Trophoblast cell (in vitro differentiated cells and primary cell): Measurements from ENCODE around the gene UBAC2.

Experiments used
- DNase-seq, 2 donors: peaks; one replicate each; pipeline ENCODE4 v3.0.0-alpha.2; 2016
- H2AFZ ChIP-seq: 2 replicates; pipeline ENCODE4 v1.6.1; 2013; ENCODE audit warnings: low read length, moderate library complexity, mild to moderate bottlenecking; ENCODE audit not compliant: insufficient read depth, poor library complexity
- H2AK5ac ChIP-seq: 2 replicates; pipeline ENCODE4 v1.6.1; 2013; ENCODE audit warnings: mild to moderate bottlenecking, low read length
- H2BK120ac ChIP-seq: 2 replicates; pipeline ENCODE4 v1.6.1; 2013; ENCODE audit warnings: low read length, mild to moderate bottlenecking, moderate library complexity; ENCODE audit not compliant: insufficient read depth, poor library complexity
- H2BK12ac ChIP-seq: 2 replicates; pipeline ENCODE4 v1.6.1; 2013; ENCODE audit warnings: mild to moderate bottlenecking, low read length, moderate library complexity
- H2BK5ac ChIP-seq: 2 replicates; pipeline ENCODE4 v1.6.1; 2013; ENCODE audit warnings: low read length, low read depth, moderate library complexity, mild to moderate bottlenecking; ENCODE audit not compliant: poor library complexity
- H3K14ac ChIP-seq: 2 replicates; pipeline ENCODE4 v1.6.1; 2013; ENCODE audit warnings: mild to moderate bottlenecking, low read length
- H3K18ac ChIP-seq: 2 replicates; pipeline ENCODE4 v1.6.1; 2013; ENCODE audit warnings: mild to moderate bottlenecking, low read length
- H3K23ac ChIP-seq: 2 replicates; pipeline ENCODE4 v1.6.1; 2013; ENCODE audit warnings: low read length
- H3K27ac ChIP-seq: 2 replicates; pipeline ENCODE4 v1.5.1; 2013; ENCODE audit warnings: low read depth, mild to moderate bottlenecking, inconsistent platforms, low read length, moderate library complexity
- H3K27me3 ChIP-seq: 2 replicates; pipeline ENCODE4 v1.6.1; 2013; ENCODE audit warnings: inconsistent platforms, mild to moderate bottlenecking, low read length, moderate library complexity; ENCODE audit not compliant: insufficient read depth
- H3K36me3 ChIP-seq, 2 experiments: 1 replicate in 1 of 2; 2 replicates in 1 of 2; pipeline ENCODE4 v1.6.1; 2013; ENCODE audit warnings: low read length in 2 of 2, mild to moderate bottlenecking in 2 of 2, moderate library complexity in 1 of 2; ENCODE audit not compliant: insufficient read depth in 2 of 2, control insufficient read depth in 1 of 2
- H3K4ac ChIP-seq: 2 replicates; pipeline ENCODE4 v1.6.1; 2013; ENCODE audit warnings: low read depth, mild to moderate bottlenecking, low read length, moderate library complexity
- H3K4me1 ChIP-seq, 2 experiments: 1 replicate in 1 of 2; 2 replicates in 1 of 2; pipeline ENCODE4 v1.6.1; 2013; ENCODE audit warnings: low read length in 2 of 2, mild to moderate bottlenecking in 2 of 2, moderate library complexity in 1 of 2; ENCODE audit not compliant: insufficient read depth in 2 of 2, control insufficient read depth in 1 of 2
- H3K4me2 ChIP-seq: 2 replicates; pipeline ENCODE4 v1.6.1; 2013; ENCODE audit warnings: inconsistent platforms, mild to moderate bottlenecking, low read length, moderate library complexity
- H3K4me3 ChIP-seq: 2 replicates; pipeline ENCODE4 v1.5.1; 2013; ENCODE audit warnings: mild to moderate bottlenecking, low read depth, low read length, inconsistent platforms
- H3K79me1 ChIP-seq: one replicate; pipeline ENCODE4 v1.6.1; 2013; ENCODE audit warnings: low read length
- H3K79me2 ChIP-seq: 2 replicates; pipeline ENCODE4 v1.6.1; 2013; ENCODE audit warnings: low read length, mild to moderate bottlenecking; ENCODE audit not compliant: control insufficient read depth, insufficient read depth, poor library complexity
- H3K9ac ChIP-seq: 2 replicates; pipeline ENCODE4 v1.6.1; 2013; ENCODE audit warnings: mild to moderate bottlenecking, low read length
- H3K9me3 ChIP-seq: 2 replicates; pipeline ENCODE4 v1.6.1; 2013; ENCODE audit warnings: low read depth, mild to moderate bottlenecking, control low read depth, inconsistent platforms, low read length; ENCODE audit not compliant: insufficient read depth
- H4K12ac ChIP-seq: 2 replicates; pipeline ENCODE4 v1.6.1; 2013; ENCODE audit warnings: low read depth, mild to moderate bottlenecking, low read length, moderate library complexity
- H4K8ac ChIP-seq: 2 replicates; pipeline ENCODE4 v1.6.1; 2013; ENCODE audit warnings: low read depth, mild to moderate bottlenecking, low read length, moderate library complexity
- H4K91ac ChIP-seq: one replicate; pipeline ENCODE4 v1.6.1; 2013; ENCODE audit warnings: low read depth, mild to moderate bottlenecking, low read length, moderate library complexity
- WGBS: extraction: QIAGEN DNeasy Blood & Tissue Kit; methylation state at CpG from one replicate; pipeline ENCODE4 v1.1.7; 2013; ENCODE audit warnings: missing lambda C conversion rate; ENCODE audit not compliant: insufficient read length, insufficient coverage; ENCODE audit errors: extremely low coverage; 5-methylcytosine and 5-hydroxymethylcytosine counted together

The UBAC2 gene

GRCh38 chr13:99206873-99207272, 6.2 kb downstream of the UBAC2 start:
- DNase-seq = no peak
- no peak overlapping the region for H3K4ac ChIP-seq
- peaks cover 0 to 4% of the 10 kb centered on the region in 2 experiments for H3K4me1 ChIP-seq
- no peak overlapping the region for H3K4me2 ChIP-seq
- WGBS = no CpG with 5 or more reads among the region's 5 CpGs
- H2BK12ac ChIP-seq = no peak overlapping the region
- no peak overlapping the region for H2AK5ac ChIP-seq
- no peak overlapping the region for H3K18ac ChIP-seq
- no peak overlapping the region for H4K91ac ChIP-seq
- no peak overlapping the region for H3K23ac ChIP-seq
- no peak overlapping the region for H2BK120ac ChIP-seq
- no peaks in the 10 kb centered on the region for H3K79me1 ChIP-seq
- H2BK5ac ChIP-seq = no peak overlapping the region
- no peaks in the 10 kb centered on the region for H3K9me3 ChIP-seq
- no peak overlapping the region for H3K4me3 ChIP-seq
- no peak overlapping the region for H3K9ac ChIP-seq
- H3K14ac ChIP-seq = no peak overlapping the region
- H2AFZ ChIP-seq = no peak overlapping the region
- no peak overlapping the region for H4K12ac ChIP-seq
- H4K8ac ChIP-seq = no peak overlapping the region
- H3K27ac ChIP-seq = no peak overlapping the region
- no peaks in the 10 kb centered on the region for H3K27me3 ChIP-seq
- peaks cover 10 to 11% of the 10 kb centered on the region in 2 experiments for H3K36me3 ChIP-seq
- H3K79me2 ChIP-seq = peaks cover 3% of the 10 kb centered on the region

- no peak overlapping the region for H3K14ac ChIP-seq
Observed at GRCh38 chr13:99207511-99207910, 6.9 kb downstream of the UBAC2 start.

GRCh38 chr13:99208185-99208584, 7.5 kb downstream of the UBAC2 start:
- H3K36me3 ChIP-seq = peaks cover 10 to 11% of the 10 kb centered on the region in 2 experiments
- no peak overlapping the region for H3K18ac ChIP-seq
- no peaks in the 10 kb centered on the region for H3K79me1 ChIP-seq
- H2BK120ac ChIP-seq = no peak overlapping the region
- H3K79me2 ChIP-seq = no peaks in the 10 kb centered on the region
- no CpG with 5 or more reads among the region's 3 CpGs for WGBS
- no peak overlapping the region for H2BK5ac ChIP-seq
- no peak overlapping the region for H3K4me3 ChIP-seq
- H3K4ac ChIP-seq = no peak overlapping the region
- no peak overlapping the region for H2AFZ ChIP-seq
- no peak overlapping the region for H3K9ac ChIP-seq
- no peak overlapping the region for H3K4me2 ChIP-seq
- peaks cover 0 to 4% of the 10 kb centered on the region in 2 experiments for H3K4me1 ChIP-seq
- no peak overlapping the region for H4K8ac ChIP-seq
- no peak overlapping the region for H4K91ac ChIP-seq
- no peak for DNase-seq
- no peak overlapping the region for H2BK12ac ChIP-seq
- no peaks in the 10 kb centered on the region for H3K9me3 ChIP-seq
- no peak overlapping the region for H3K27ac ChIP-seq
- no peak overlapping the region for H3K14ac ChIP-seq
- no peak overlapping the region for H3K23ac ChIP-seq
- H2AK5ac ChIP-seq = no peak overlapping the region
- H3K27me3 ChIP-seq = no peaks in the 10 kb centered on the region
- H4K12ac ChIP-seq = no peak overlapping the region

More at GRCh38 chr13:99207511-99207910, 6.9 kb downstream of the UBAC2 start:
- Histone ChIP-seq H2BK5ac (no peak overlapping the region), H3K27ac (no peak overlapping the region), H2BK120ac (no peak overlapping the region), H3K23ac (no peak overlapping the region), H4K91ac (no peak overlapping the region), H3K4ac (no peak overlapping the region), H3K36me3 (peaks cover 10 to 11% of the 10 kb centered on the region in 2 experiments), H3K79me2 (peaks cover 3% of the 10 kb centered on the region), H3K18ac (no peak overlapping the region), H2AK5ac (no peak overlapping the region), H3K4me3 (no peak overlapping the region), H3K9me3 (no peaks in the 10 kb centered on the region), H3K4me2 (no peak overlapping the region), H3K4me1 (peaks cover 0 to 4% of the 10 kb centered on the region in 2 experiments), H4K12ac (no peak overlapping the region), H3K27me3 (no peaks in the 10 kb centered on the region), H3K9ac (no peak overlapping the region), H2BK12ac (no peak overlapping the region), H4K8ac (no peak overlapping the region), H2AFZ (no peak overlapping the region), H3K79me1 (no peaks in the 10 kb centered on the region)
- no peak for DNase-seq
- WGBS = no CpG with 5 or more reads among the region's 7 CpGs

- Histone ChIP-seq H2BK120ac (no peak overlapping the region), H3K4me2 (no peak overlapping the region), H2BK5ac (no peak overlapping the region), H3K4me3 (no peak overlapping the region), H4K91ac (no peak overlapping the region), H3K18ac (no peak overlapping the region), H3K9me3 (no peaks in the 10 kb centered on the region), H4K8ac (no peak overlapping the region), H2AFZ (no peak overlapping the region), H2BK12ac (no peak overlapping the region), H3K79me1 (no peaks in the 10 kb centered on the region), H3K79me2 (no peaks in the 10 kb centered on the region), H3K27me3 (no peaks in the 10 kb centered on the region), H3K14ac (no peak overlapping the region), H3K4me1 (peaks cover 0 to 4% of the 10 kb centered on the region in 2 experiments), H3K27ac (no peak overlapping the region), H4K12ac (no peak overlapping the region), H3K9ac (no peak overlapping the region), H3K4ac (peak overlapping the region; percentile 22), H3K36me3 (peaks cover 8 to 11% of the 10 kb centered on the region in 2 experiments), H2AK5ac (no peak overlapping the region), H3K23ac (no peak overlapping the region)
- DNase-seq = no peak
- no CpG with 5 or more reads among the region's 8 CpGs for WGBS
Observed at GRCh38 chr13:99208845-99209527, 8.3 kb downstream of the UBAC2 start.
